ENCODE results near the gene P2RY13.

P2RY13 gene

DNA sequence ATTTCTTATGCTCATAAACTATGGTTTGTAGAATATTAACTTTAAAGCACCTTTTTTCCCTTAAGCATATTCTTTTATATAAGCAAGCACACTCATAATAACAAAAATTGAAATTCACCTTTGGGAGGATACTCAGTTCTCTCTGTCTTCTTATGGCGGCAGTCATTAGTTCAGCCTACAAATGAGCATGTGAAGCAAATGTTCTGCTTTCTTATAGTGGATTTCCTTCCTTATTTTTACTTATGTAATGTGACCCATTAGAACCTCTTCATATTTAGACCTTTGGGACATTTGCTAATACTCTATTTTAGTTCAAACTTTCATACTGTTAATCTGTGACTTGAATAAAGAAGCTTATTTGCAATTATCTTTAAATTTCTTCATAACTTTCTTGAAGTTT, at the start of gene P2RY13:
P2RY13 (minus strand) TSS at position 187 of the 400 bp plus-strand sequence; CDS start at position 166, 21 bp downstream.
- DNase-seq = no peak

DNA sequence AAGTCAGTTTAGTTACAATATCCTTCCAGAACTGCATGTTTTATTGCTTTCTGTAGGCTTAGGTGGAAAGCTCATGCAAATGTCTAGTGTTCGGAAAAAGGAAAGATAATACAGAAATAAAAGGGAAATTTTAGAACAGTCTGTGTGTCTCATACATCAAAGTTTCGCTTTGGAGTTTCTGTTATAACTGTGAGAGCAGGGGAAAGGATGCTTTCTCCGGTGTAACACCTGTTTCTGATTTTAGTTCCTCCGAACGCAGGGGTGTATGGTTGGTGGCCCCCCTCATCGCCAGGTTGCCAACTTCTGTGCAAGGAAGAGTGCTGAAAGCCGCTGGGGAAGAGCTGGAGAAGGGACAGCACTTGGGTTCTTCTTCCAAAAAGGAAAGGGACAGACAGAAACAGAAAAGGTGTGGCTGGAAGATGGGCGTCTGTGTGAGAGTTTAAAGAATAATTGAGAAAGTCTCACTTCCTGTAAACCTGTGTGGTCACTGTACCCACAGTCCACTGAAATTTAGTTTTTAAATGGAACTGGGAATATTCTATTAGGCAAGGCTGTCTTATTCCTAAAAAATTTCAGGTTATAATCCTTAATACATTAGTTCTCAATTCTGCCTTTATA, 48.5 kb upstream of the P2RY13 start:
- DNase-seq = no peak

- no peak for DNase-seq
Observed at GRCh38 chr3:151372063-151372820, 42.9 kb upstream of the P2RY13 start.

DNA sequence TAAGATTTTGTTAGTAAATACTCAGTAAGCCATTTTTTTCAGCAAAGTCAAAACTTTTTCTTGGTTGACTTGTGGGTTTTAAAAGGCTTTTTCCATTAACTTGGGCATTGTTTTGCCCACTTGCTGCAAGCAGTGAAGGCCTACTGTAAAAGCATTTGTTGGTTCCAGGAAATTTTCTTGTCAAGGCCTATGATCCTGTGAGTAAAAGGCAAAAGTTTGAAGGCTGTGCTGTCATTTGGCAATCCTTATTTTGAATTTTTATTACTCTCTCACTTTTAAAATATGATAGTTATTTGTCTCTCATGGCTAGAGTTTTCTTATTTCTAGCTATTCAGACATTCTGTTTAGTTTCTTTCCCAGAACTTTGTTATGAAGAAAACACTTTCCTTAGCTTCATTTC, 42.2 kb upstream of the P2RY13 start:
- DNase-seq = no peak

DNA sequence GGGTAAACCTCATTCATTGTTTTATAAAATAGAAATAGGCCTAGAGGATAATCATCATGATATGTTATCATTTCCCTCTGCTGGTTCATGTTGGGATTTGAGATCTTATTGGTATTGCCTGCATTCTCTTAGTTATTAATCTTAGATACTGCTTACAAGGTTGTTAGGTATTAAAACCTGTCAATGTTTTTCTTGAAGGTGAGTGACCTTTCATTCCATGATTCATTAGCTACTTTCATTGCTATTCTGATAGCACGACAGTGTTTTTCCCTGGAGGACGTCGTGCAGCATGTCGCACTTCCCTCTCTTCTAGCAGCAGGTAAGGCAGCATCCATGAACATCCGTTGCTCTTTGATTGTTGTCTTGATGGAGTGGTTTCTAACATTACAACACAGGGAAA, 38.1 kb upstream of the P2RY13 start:
- DNase-seq = no peak

- no peak for DNase-seq
Observed at GRCh38 chr3:151366993-151367392, 37.6 kb upstream of the P2RY13 start.

DNA sequence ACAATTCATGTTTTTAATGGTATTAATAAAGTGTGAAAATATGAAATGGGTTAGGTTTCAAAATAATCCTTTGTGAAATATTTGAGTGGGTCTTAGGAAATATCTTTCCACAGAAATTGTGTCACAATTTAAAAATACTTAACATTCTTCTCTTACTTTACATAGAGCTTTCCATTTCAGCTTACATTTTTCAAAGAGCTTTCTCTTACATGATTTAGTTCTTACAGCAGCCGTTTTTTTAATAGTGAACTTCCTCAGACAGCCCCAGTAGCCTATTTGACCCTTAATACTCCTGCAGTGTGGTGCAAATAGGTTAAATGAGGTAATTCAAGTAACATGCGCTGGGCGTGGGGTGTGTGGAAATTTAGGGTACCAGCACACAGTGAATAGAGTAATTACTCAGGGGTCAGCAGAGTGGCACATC, 33.4 kb upstream of the P2RY13 start:
- no peak for DNase-seq

DNA sequence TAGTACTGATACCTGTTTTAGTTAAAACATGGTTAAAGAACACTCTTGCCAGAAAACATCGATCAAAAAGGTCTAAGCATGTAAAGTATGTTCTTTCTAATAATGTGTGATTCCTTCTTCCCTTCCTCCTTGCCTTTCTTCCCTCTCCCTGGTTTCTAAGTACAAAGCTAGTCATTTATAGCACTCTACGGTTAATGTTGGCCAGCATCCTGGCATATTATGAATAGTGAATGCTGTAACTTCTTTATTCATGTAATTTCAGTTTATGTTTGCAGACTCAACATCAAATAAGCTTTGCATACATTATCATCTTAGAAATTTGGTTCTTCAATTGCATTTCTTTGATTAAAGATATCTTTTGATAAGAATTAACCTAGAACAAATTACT, 28.1 kb upstream of the P2RY13 start:
- no peak for DNase-seq

DNA sequence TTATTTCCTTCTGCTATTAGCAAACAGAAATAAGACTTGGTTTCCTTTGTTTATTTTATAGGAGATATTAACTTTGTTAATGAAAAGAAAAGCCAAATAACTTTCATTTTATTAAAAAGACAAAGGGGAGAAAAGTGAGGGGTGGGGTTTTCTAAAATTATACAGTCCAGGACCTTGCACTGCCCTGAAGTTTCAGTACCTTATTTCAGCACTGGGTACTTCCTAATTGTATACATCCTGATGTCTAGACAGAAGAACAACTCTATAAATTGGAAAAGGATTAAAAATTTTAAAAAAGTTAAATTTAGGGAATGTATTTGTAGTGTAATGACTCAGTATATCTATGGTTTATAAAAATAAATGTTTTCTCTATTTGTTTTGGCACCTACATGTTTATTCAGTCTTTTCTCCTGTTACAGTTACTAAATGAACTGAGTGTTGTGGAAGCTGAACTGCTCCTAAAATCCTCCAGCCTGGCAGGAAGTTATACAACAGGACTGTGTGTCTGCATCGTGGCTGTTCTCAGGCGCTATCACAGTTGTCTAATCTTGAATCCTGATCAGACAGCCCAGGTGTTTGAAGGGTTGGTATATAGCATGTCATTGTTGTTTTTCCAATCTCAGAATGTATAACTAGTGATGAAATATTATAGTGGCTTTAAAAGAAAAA, 27.6 kb upstream of the P2RY13 start:
- no peak for DNase-seq

GRCh38 chr3:151351648-151352047, 22.3 kb upstream of the P2RY13 start:
- no peak for DNase-seq

- DNase-seq = no peak
Observed at GRCh38 chr3:151351219-151351618, 21.9 kb upstream of the P2RY13 start.

DNA sequence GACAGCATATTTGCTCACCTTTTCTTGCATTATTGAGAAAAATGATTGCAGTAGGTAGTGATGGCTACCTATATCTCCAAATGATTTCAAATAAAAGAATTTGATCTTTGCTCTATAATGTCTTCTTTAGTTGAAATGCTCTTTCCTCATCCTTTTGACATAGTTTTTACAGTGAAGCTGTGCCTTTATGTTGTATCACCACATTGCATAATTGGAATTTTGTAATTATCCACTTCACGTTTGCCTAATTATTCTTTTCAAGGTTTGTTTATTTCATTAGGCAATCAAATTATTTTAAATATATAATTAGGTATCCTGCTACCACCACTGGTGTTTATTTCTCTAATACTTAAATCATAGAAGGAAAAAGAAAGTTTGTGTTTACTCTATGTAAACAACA, 21.3 kb upstream of the P2RY13 start:
- DNase-seq = no peak

GRCh38 chr3:151347432-151347831, 18.1 kb upstream of the P2RY13 start:
- DNase-seq = no peak

DNA sequence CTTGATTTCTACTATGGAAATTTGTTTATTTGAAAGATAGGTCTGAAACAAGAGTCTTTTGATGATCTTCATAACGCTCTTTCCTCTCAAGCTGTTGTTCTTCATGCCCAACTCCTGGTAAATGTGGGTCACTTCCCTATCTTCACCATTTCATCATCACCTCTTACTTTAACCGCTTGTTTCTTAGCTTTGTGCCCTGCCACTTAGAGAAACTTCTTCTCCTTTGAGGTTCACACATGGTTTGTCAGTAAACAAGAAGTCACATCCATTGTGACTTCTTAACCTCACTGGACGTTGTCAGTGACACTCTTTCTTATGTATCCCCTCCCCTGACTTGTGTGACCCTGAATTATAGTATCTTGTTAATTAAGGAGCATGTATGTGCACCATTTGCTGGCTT, 16.9 kb upstream of the P2RY13 start:
- DNase-seq = no peak

- peak; percentile 11 for DNase-seq
Observed at GRCh38 chr3:151345859-151346258, 16.5 kb upstream of the P2RY13 start.

- DNase-seq = no peak
Observed at GRCh38 chr3:151331696-151332095, 2.3 kb upstream of the P2RY13 start.

DNA sequence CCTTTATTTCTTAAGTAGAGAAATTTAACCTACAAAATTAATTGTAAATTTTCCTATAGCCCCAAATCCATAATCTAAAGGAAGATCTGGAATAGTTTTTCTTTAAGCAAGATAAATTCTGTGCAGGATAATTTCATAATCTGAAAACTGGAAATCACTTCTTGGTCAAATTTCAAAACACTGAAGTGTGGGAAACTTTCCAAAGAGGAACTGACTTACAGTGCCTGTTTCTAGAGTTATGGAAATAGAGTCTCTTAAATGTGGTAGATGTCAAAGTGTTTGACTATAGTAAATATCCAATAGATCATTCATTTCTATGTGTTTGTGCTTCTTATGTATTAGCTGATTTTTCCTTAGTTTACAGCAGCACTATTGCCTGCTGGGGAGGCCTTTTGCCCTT, 1.6 kb upstream of the P2RY13 start:
- no peak for DNase-seq

GRCh38 chr3:151330379-151330778, 1.0 kb upstream of the P2RY13 start:
- DNase-seq = no peak

DNA sequence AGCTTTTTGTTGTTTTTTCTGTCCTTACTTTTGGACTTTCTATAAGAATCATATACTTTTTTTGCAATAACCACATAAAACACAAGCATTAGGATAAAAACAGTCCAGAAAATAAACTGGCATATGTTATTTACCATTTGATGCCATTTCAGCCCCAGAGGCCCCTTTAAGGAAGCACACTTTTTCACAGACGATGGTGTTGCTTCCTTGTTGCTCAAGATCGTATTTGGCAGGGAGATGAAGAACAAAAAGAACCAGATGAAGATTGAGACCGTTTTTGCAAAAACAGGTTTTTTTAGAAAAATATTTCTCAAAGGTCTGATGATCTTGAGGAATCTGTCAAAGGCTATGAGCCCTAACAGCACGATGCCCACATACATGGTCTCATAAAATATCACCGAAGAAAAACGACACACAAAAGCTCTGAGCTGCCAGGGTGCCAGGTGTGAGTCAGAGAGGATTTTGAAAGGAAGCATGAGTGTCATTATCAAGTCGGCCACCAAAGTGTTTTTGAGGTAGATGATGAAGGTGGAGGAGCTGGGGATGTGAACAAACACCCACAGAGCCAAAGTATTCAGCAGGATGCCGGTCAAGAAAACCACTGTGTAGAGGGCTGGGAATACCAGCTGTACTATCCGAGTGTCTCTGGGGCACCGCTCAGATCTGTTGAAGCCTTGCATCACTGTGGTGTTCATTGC, 902 bp downstream of the P2RY13 start:
- DNase-seq = no peak

- no peak for DNase-seq
Observed at GRCh38 chr3:151327571-151328198, 1.7 kb downstream of the P2RY13 start.

DNA sequence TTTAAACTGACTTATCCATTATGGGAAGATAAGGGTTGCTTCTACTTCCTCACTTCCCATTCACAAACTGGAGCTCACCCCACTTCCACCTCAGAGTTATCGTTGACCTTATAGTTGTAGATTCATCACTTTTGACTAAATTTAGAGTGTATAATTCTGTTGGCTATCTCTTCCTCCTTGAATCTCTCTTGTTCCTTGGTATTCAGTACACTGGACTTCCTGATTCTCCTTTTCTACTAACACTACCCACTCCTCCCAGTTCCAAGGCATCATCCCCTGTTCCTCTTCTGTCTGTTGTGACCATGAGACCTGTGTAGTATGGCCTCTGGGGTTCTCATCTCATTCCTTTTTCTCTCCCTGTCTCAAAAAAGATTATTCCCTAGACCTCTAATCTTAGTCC, 6.8 kb downstream of the P2RY13 start:
- no peak for DNase-seq

DNA sequence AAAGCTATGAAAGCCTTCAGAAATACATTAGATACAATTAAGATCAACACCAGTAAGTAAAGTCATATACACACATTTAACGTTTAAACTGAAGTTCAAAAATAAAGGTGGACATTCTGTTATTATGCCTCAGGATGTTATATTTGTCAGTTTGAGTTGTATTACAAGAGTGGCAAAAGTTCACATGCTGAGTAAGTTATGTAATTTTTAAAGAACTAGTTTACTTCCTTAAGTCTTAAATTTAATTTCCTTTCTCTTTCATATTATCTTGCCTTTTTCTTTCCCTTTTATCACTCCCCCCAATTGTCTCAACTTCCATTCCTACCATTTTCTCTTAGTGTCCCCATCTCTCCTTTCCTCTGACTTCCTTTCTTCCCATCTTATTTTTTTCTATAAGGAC, 7.8 kb downstream of the P2RY13 start:
- no peak for DNase-seq

- DNase-seq = no peak
Observed at GRCh38 chr3:151320131-151320530, 9.2 kb downstream of the P2RY13 start.

All from amniotic stem cell (primary cell).